Measurements from ENCODE around the gene FGD5. TPM values are rescaled to one million over a fixed set of nuclear protein-coding genes. Genes with fewer than 3 reads are reported as not detected.
"Not testable (repeated sequence)": the region's sequence is repeated elsewhere in the genome, so short reads cannot be mapped to it uniquely, and the experiment has no call there.

FGD5 gene
- total RNA-seq, 1 donor from 2014 or later, result 3.2 TPM

GRCh38 chr3:14897266-14897665 lies 78.5 kb downstream of the FGD5 start:
- H3K27ac Mint-ChIP-seq, result no peak overlapping the region
- no peaks in the 10 kb centered on the region for H3K9me3 Mint-ChIP-seq
- H3K4me3 Mint-ChIP-seq, result no peak overlapping the region
- no peaks in the 10 kb centered on the region for H3K4me1 Mint-ChIP-seq
- DNase-seq (ENCODE audit: low spot score in 2 of 2, unreplicated experiment in 2 of 2), result no peak
- no peak for TF ChIP-seq CTCF (IDR thresholded peaks at IDR 0.05; ENCODE audit: unreplicated experiment)
- H3K27me3 Mint-ChIP-seq (ENCODE audit: low read depth), result peaks cover 52% of the 10 kb centered on the region
- H3K36me3 Mint-ChIP-seq, result no peaks in the 10 kb centered on the region

GRCh38 chr3:14898929-14899328 lies 80.2 kb downstream of the FGD5 start:
- no peak overlapping the region for H3K4me3 Mint-ChIP-seq
- no peaks in the 10 kb centered on the region for H3K36me3 Mint-ChIP-seq
- H3K9me3 Mint-ChIP-seq, result no peaks in the 10 kb centered on the region
- no peak for DNase-seq (ENCODE audit: low spot score in 2 of 2, unreplicated experiment in 2 of 2)
- no peak for TF ChIP-seq CTCF (IDR thresholded peaks at IDR 0.05; ENCODE audit: unreplicated experiment)
- no peaks in the 10 kb centered on the region for H3K4me1 Mint-ChIP-seq
- H3K27me3 Mint-ChIP-seq (ENCODE audit: low read depth), result peaks cover 51% of the 10 kb centered on the region
- no peak overlapping the region for H3K27ac Mint-ChIP-seq

GRCh38 chr3:14899993-14900618 lies 81.3 kb downstream of the FGD5 start:
- peaks cover 45% of the 10 kb centered on the region for H3K27me3 Mint-ChIP-seq (ENCODE audit: low read depth)
- H3K36me3 Mint-ChIP-seq, result peaks cover 2% of the 10 kb centered on the region
- H3K27ac Mint-ChIP-seq, result no peak overlapping the region
- no peaks in the 10 kb centered on the region for H3K4me1 Mint-ChIP-seq
- H3K4me3 Mint-ChIP-seq, result no peak overlapping the region
- peaks cover 7% of the 10 kb centered on the region for H3K9me3 Mint-ChIP-seq
- no peak for TF ChIP-seq CTCF (IDR thresholded peaks at IDR 0.05; ENCODE audit: unreplicated experiment)
- no peak for DNase-seq (ENCODE audit: low spot score in 2 of 2, unreplicated experiment in 2 of 2)

GRCh38 chr3:14900881-14901873 lies 82.4 kb downstream of the FGD5 start:
- Mint-ChIP-seq H3K9me3 (peaks cover 18% of the 10 kb centered on the region), H3K27ac (no peak overlapping the region), H3K27me3 (ENCODE audit: low read depth) (peaks cover 36% of the 10 kb centered on the region), H3K4me3 (no peak overlapping the region), H3K36me3 (peaks cover 8% of the 10 kb centered on the region), H3K4me1 (no peaks in the 10 kb centered on the region)
- TF ChIP-seq CTCF (IDR thresholded peaks at IDR 0.05; ENCODE audit: unreplicated experiment), result no peak
- DNase-seq (ENCODE audit: low spot score in 2 of 2, unreplicated experiment in 2 of 2), result no peak

- no peaks in the 10 kb centered on the region for H3K4me1 Mint-ChIP-seq
- DNase-seq (ENCODE audit: low spot score in 2 of 2, unreplicated experiment in 2 of 2), result no peak
- peaks cover 18% of the 10 kb centered on the region for H3K9me3 Mint-ChIP-seq
- no peak for TF ChIP-seq CTCF (IDR thresholded peaks at IDR 0.05; ENCODE audit: unreplicated experiment)
- peaks cover 29% of the 10 kb centered on the region for H3K27me3 Mint-ChIP-seq (ENCODE audit: low read depth)
- H3K36me3 Mint-ChIP-seq, result peaks cover 8% of the 10 kb centered on the region
- H3K27ac Mint-ChIP-seq, result no peak overlapping the region
- no peak overlapping the region for H3K4me3 Mint-ChIP-seq
Observed at GRCh38 chr3:14902719-14903118, 84.0 kb downstream of the FGD5 start.

GRCh38 chr3:14903501-14903900 lies 84.7 kb downstream of the FGD5 start:
- not testable (repeated sequence) for H3K4me3 Mint-ChIP-seq; DNase-seq (ENCODE audit: low spot score in 2 of 2, unreplicated experiment in 2 of 2); H3K27ac Mint-ChIP-seq; H3K36me3 Mint-ChIP-seq; H3K4me1 Mint-ChIP-seq
- H3K27me3 Mint-ChIP-seq (ENCODE audit: low read depth), result peaks cover 22% of the 10 kb centered on the region
- H3K9me3 Mint-ChIP-seq, result peaks cover 18% of the 10 kb centered on the region
